Activated B cell treated with CpG ODN at 0.5 μM for 24 hours (primary cell): Measurements from ENCODE around the gene PDE7B. TPM values are rescaled to one million over a fixed set of nuclear protein-coding genes. Genes with fewer than 3 reads are reported as not detected.

Experiments
- ATAC-seq: fragments of 200-7000 bp; cut with Tn5 transposase; one replicate; pipeline ENCODE4 v1.10.0; 2021; ENCODE audit warnings: low read depth, mild to moderate bottlenecking, moderate library complexity
- CTCF ChIA-PET: fragments of 350-600 bp; sonication (Branson Sonifier 250); formaldehyde crosslinking; loops from one replicate; lab custom pipeline; 2021; ENCODE audit warnings: antibody characterized with exemption; lab: Charles Lee
- POLR2A ChIA-PET: fragments of 350-600 bp; sonication (Branson Sonifier 250); formaldehyde crosslinking; loops from one replicate; lab custom pipeline; 2021; ENCODE audit warnings: antibody characterized with exemption; lab: Charles Lee
- DNase-seq: peaks from one replicate; pipeline ENCODE4 v3.0.0; 2022
- H3K27ac Mint-ChIP-seq: one replicate; pipeline ENCODE4 v1.8.0; 2020; ENCODE audit warnings: mixed read lengths
- H3K27me3 Mint-ChIP-seq: one replicate; pipeline ENCODE4 v1.8.0; 2021; ENCODE audit warnings: mixed read lengths
- H3K36me3 Mint-ChIP-seq: one replicate; pipeline ENCODE4 v1.8.0; 2021; ENCODE audit warnings: low read depth, mixed read lengths
- H3K4me1 Mint-ChIP-seq: one replicate; pipeline ENCODE4 v1.8.0; 2021; ENCODE audit warnings: mixed read lengths
- H3K4me3 Mint-ChIP-seq: one replicate; pipeline ENCODE4 v1.8.0; 2020; ENCODE audit warnings: mild to moderate bottlenecking, mixed read lengths
- H3K9me3 Mint-ChIP-seq: one replicate; pipeline ENCODE4 v1.8.0; 2020; ENCODE audit warnings: mixed read lengths
- intact Hi-C: fragments of 100-400 bp; cut with micrococcal nuclease; formaldehyde crosslinking; loops from one replicate; pipeline ENCODE4 v1.15.1; 2024
- total RNA-seq: library from RNA; stranded (reverse); gene quantifications from 2 replicates; pipeline ENCODE4 v1.2.3, GENCODE V29; 2022
- TF ChIP-seq, protein P1 (sequence below): fragments of 200-600 bp; IDR thresholded peaks from one replicate; pipeline ENCODE4 v1.8.0; 2022; ENCODE audit warnings: antibody characterized with exemption, mild to moderate bottlenecking

The PDE7B gene
- total RNA-seq, 1 donor from 2014 or later: 1.8 TPM

DNA sequence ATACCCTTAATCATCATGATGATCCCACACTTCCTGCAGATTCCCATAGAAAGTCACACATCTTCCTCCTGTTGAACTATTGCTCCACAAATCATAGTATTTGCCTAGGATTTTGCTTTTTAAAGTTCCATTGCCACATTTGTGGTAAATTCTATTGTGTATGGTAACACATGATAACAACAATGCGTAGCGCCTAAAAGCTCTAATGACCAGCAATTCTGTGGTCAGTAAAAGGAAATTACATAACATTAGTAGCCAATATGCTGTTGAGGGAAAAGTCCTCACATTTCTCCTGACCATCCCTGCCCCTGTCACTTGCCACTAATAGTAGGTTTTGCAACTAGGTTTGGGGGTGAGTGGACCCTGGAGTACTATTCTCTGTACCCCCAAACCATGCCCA is 31.8 kb upstream of the PDE7B start:
- Mint-ChIP-seq H3K9me3 (no peaks in the 10 kb centered on the region), H3K4me3 (no peak overlapping the region), H3K36me3 (no peaks in the 10 kb centered on the region), H3K4me1 (peaks cover 13% of the 10 kb centered on the region), H3K27ac (no peak overlapping the region), H3K27me3 (peaks cover 2% of the 10 kb centered on the region)
- ChIA-PET POLR2A (no interaction called here), CTCF (no interaction called here)
- TF ChIP-seq, protein P1, sequence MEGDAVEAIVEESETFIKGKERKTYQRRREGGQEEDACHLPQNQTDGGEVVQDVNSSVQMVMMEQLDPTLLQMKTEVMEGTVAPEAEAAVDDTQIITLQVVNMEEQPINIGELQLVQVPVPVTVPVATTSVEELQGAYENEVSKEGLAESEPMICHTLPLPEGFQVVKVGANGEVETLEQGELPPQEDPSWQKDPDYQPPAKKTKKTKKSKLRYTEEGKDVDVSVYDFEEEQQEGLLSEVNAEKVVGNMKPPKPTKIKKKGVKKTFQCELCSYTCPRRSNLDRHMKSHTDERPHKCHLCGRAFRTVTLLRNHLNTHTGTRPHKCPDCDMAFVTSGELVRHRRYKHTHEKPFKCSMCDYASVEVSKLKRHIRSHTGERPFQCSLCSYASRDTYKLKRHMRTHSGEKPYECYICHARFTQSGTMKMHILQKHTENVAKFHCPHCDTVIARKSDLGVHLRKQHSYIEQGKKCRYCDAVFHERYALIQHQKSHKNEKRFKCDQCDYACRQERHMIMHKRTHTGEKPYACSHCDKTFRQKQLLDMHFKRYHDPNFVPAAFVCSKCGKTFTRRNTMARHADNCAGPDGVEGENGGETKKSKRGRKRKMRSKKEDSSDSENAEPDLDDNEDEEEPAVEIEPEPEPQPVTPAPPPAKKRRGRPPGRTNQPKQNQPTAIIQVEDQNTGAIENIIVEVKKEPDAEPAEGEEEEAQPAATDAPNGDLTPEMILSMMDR: no peak
- intact Hi-C loops: no loop called here
- no peak for ATAC-seq
- no peak for DNase-seq

- ChIA-PET POLR2A (no interaction called here), CTCF (interaction anchor here (1.1 kb wide), 1 partner anchor 12 kb away, joined by 3 read pairs; no protein-coding TSS in a partner anchor)
- Mint-ChIP-seq H3K4me3 (no peak overlapping the region), H3K27ac (no peak overlapping the region), H3K9me3 (no peaks in the 10 kb centered on the region), H3K36me3 (no peaks in the 10 kb centered on the region), H3K4me1 (peaks cover 13% of the 10 kb centered on the region), H3K27me3 (peaks cover 2% of the 10 kb centered on the region)
- ATAC-seq (no peak), DNase-seq (no peak)
- intact Hi-C loops: no loop called here
- TF ChIP-seq, protein P1: no peak
Observed at GRCh38 chr6:135820340-135820739, 31.2 kb upstream of the PDE7B start.

- H3K4me1 Mint-ChIP-seq: peaks cover 6% of the 10 kb centered on the region
- H3K9me3 Mint-ChIP-seq: no peaks in the 10 kb centered on the region
- no peak overlapping the region for H3K4me3 Mint-ChIP-seq
- H3K27ac Mint-ChIP-seq: no peak overlapping the region
- TF ChIP-seq, protein P1: no peak
- no peak for DNase-seq
- ChIA-PET CTCF (no interaction called here), POLR2A (no interaction called here)
- H3K36me3 Mint-ChIP-seq: no peaks in the 10 kb centered on the region
- peaks cover 2% of the 10 kb centered on the region for H3K27me3 Mint-ChIP-seq
- ATAC-seq: no peak
- intact Hi-C loops: no loop called here
Observed at GRCh38 chr6:135823851-135824250, 27.6 kb upstream of the PDE7B start.

- peaks cover 3% of the 10 kb centered on the region for H3K27me3 Mint-ChIP-seq
- DNase-seq (no peak), ATAC-seq (no peak)
- no peaks in the 10 kb centered on the region for H3K36me3 Mint-ChIP-seq
- H3K9me3 Mint-ChIP-seq: no peaks in the 10 kb centered on the region
- ChIA-PET POLR2A (no interaction called here), CTCF (no interaction called here)
- H3K4me1 Mint-ChIP-seq: no peaks in the 10 kb centered on the region
- no peak overlapping the region for H3K27ac Mint-ChIP-seq
- no peak overlapping the region for H3K4me3 Mint-ChIP-seq
- intact Hi-C loops: no loop called here
- TF ChIP-seq, protein P1: no peak
Observed at GRCh38 chr6:135826236-135826804, 25.2 kb upstream of the PDE7B start.

DNA sequence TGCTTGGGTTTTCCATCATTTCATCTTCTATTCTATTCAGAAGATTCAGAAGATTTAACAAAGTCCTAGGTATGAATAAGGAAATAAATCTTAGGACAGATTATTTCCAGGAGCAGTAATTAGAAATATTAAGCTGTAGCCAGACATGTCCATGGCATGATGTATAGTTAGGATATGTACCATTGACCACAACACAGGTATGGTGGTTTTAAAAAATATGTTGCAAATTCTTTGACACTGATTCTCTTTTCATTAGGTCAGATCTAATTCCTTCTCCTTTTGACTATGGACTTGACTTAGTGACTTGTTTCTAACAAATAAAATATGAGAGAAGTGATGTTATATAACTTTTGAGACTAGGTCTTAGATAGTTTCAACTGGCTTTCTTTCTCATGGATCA is 23.5 kb upstream of the PDE7B start:
- ChIA-PET POLR2A (no interaction called here), CTCF (no interaction called here)
- no peaks in the 10 kb centered on the region for H3K4me1 Mint-ChIP-seq

More for the DNA sequence above, 23.5 kb upstream of the PDE7B start:
- H3K27ac Mint-ChIP-seq: no peak overlapping the region
- ATAC-seq: no peak
- H3K9me3 Mint-ChIP-seq: no peaks in the 10 kb centered on the region
- no peaks in the 10 kb centered on the region for H3K36me3 Mint-ChIP-seq
- no peak overlapping the region for H3K4me3 Mint-ChIP-seq
- no peak for DNase-seq
- H3K27me3 Mint-ChIP-seq: peaks cover 4% of the 10 kb centered on the region
- TF ChIP-seq, protein P1: no peak
- intact Hi-C loops: no loop called here
